Lower lobe of right lung (tissue), 2 donors: ENCODE measurements around the gene CXADR. TPM values are rescaled to one million over a fixed set of nuclear protein-coding genes. Genes with fewer than 3 reads are reported as not detected.

ENCODE experiments used
- ATAC-seq, 2 donors: fragments of 200-7000 bp; cut with Tn5 transposase; one replicate each; pipeline ENCODE4 v1.9.1; 2020 to 2022; ENCODE audit warnings: mild to moderate bottlenecking in 2 of 2, moderate library complexity in 2 of 2
- DNase-seq: peaks from one replicate; pipeline ENCODE4 v3.0.0-alpha.2; 2020
- H3K27ac ChIP-seq: fragments of 200-600 bp; one replicate; pipeline ENCODE4 v1.8.0; 2022
- H3K27me3 ChIP-seq: fragments of 200-600 bp; one replicate; pipeline ENCODE4 v1.8.0; 2022; ENCODE audit warnings: low read depth
- H3K36me3 ChIP-seq: fragments of 200-600 bp; one replicate; pipeline ENCODE4 v1.8.0; 2022; ENCODE audit warnings: mild to moderate bottlenecking
- H3K4me1 ChIP-seq: fragments of 200-600 bp; one replicate; pipeline ENCODE4 v1.8.0; 2022
- H3K4me3 ChIP-seq: fragments of 200-600 bp; one replicate; pipeline ENCODE4 v1.8.0; 2022; ENCODE audit warnings: mild to moderate bottlenecking
- H3K9me3 ChIP-seq: fragments of 200-600 bp; one replicate; pipeline ENCODE4 v1.8.0; 2022
- CTCF ChIP-seq: fragments of 200-600 bp; IDR thresholded peaks from one replicate; pipeline ENCODE4 v1.8.0; 2022; ENCODE audit warnings: antibody characterized with exemption, mild to moderate bottlenecking
- intact Hi-C: fragments of 100-400 bp; cut with DNase I; formaldehyde crosslinking; loops from one replicate; pipeline ENCODE4 v1.11.0; 2022
- total RNA-seq: library from RNA; stranded (reverse); fragmentation: NEBNext Ultra II Directional; extraction: Animal tissue kit (Norgen Biotek cat#: 25700); gene quantifications from one replicate; pipeline ENCODE4 v1.2.1, GENCODE V29; 2021
- donor health status: DM: no; HTN: yes; CAD: no; lungs with severe emphysema.

CXADR gene
- total RNA-seq, 1 donor from 2014 or later, result 26.6 TPM

GRCh38 chr21:17616831-17617230, 104.0 kb downstream of the CXADR start:
- Histone ChIP-seq H3K4me3 (no peak overlapping the region), H3K9me3 (no peaks in the 10 kb centered on the region), H3K36me3 (no peaks in the 10 kb centered on the region), H3K4me1 (peaks cover 12% of the 10 kb centered on the region), H3K27ac (no peak overlapping the region), H3K27me3 (no peaks in the 10 kb centered on the region)
- intact Hi-C loops, result no loop called here
- no peak for ATAC-seq
- no peak for TF ChIP-seq CTCF
- DNase-seq, result no peak

GRCh38 chr21:17622018-17622417, 109.2 kb downstream of the CXADR start:
- no peaks in the 10 kb centered on the region for H3K4me1 ChIP-seq
- H3K9me3 ChIP-seq, result no peaks in the 10 kb centered on the region
- H3K36me3 ChIP-seq, result no peaks in the 10 kb centered on the region
- intact Hi-C loops, result no loop called here
- no peaks in the 10 kb centered on the region for H3K27me3 ChIP-seq
- ATAC-seq (no peak), DNase-seq (no peak)
- no peak for TF ChIP-seq CTCF
- no peak overlapping the region for H3K27ac ChIP-seq
- H3K4me3 ChIP-seq, result no peak overlapping the region

- intact Hi-C loops, result no loop called here
- no peak overlapping the region for H3K4me3 ChIP-seq
- no peaks in the 10 kb centered on the region for H3K4me1 ChIP-seq
- H3K9me3 ChIP-seq, result no peaks in the 10 kb centered on the region
- DNase-seq, result no peak
- no peak for ATAC-seq
- no peak for TF ChIP-seq CTCF
- H3K36me3 ChIP-seq, result no peaks in the 10 kb centered on the region
- no peaks in the 10 kb centered on the region for H3K27me3 ChIP-seq
- H3K27ac ChIP-seq, result no peak overlapping the region
Observed at GRCh38 chr21:17631195-17631594, 118.4 kb downstream of the CXADR start.

- ATAC-seq (no peak), DNase-seq (no peak)
- intact Hi-C loops, result no loop called here
Observed at GRCh38 chr21:17636711-17637110, 123.9 kb downstream of the CXADR start.

GRCh38 chr21:17640821-17641220, 128.0 kb downstream of the CXADR start:
- no peaks in the 10 kb centered on the region for H3K4me1 ChIP-seq
- H3K27ac ChIP-seq, result no peak overlapping the region
- no peak for TF ChIP-seq CTCF
- H3K4me3 ChIP-seq, result no peak overlapping the region
- no peaks in the 10 kb centered on the region for H3K27me3 ChIP-seq
- ATAC-seq (no peak), DNase-seq (no peak)
- intact Hi-C loops, result no loop called here
- no peaks in the 10 kb centered on the region for H3K36me3 ChIP-seq
- peaks cover 5% of the 10 kb centered on the region for H3K9me3 ChIP-seq

More at GRCh38 chr21:17636711-17637110, 123.9 kb downstream of the CXADR start:
- Histone ChIP-seq H3K36me3 (no peaks in the 10 kb centered on the region), H3K27me3 (no peaks in the 10 kb centered on the region), H3K9me3 (peaks cover 5% of the 10 kb centered on the region), H3K4me3 (no peak overlapping the region), H3K27ac (no peak overlapping the region), H3K4me1 (no peaks in the 10 kb centered on the region)
- TF ChIP-seq CTCF, result no peak

Other genes starting within 250 kb of the CXADR start
- gene BTG3, start 99.9 kb downstream of the CXADR start, total RNA-seq, result 51.8 TPM